WTC11 (cell line): ENCODE measurements around the gene TPGS1. TPM values are rescaled to one million over a fixed set of nuclear protein-coding genes. Genes with fewer than 3 reads are reported as not detected.

Experiments
- ATAC-seq: fragments of 200-7000 bp; cut with Tn5 transposase; 2 replicates; pipeline ENCODE4 v1.10.0; 2021; ENCODE audit warnings: mild to moderate bottlenecking, moderate library complexity
- Bru-seq: library from RNA; stranded (reverse); fragments of 400-500 nt; gene quantifications from one replicate; lab custom pipeline; 2021; lab: Mats Ljungman, UMichigan
- CTCF ChIA-PET: fragments of 300-600 bp; sonication (Branson Sonifier 250); formaldehyde crosslinking; loops from one replicate; lab custom pipeline; 2021; ENCODE audit warnings: antibody characterized with exemption; lab: Charles Lee
- POLR2A ChIA-PET: fragments of 350-600 bp; sonication (Branson Sonifier 250); formaldehyde crosslinking; loops from one replicate; lab custom pipeline; 2021; ENCODE audit warnings: antibody characterized with exemption; lab: Charles Lee
- DNase-seq: peaks from one replicate; pipeline ENCODE4 v3.0.0; 2021; ENCODE audit warnings: low spot score
- H3K27ac Mint-ChIP-seq: 2 replicates; pipeline ENCODE4 v1.8.0; 2021; ENCODE audit warnings: mixed read lengths
- H3K27me3 Mint-ChIP-seq: 2 replicates; pipeline ENCODE4 v1.8.0; 2021; ENCODE audit warnings: low read depth, mild to moderate bottlenecking, moderate library complexity, mixed read lengths
- H3K36me3 Mint-ChIP-seq: 2 replicates; pipeline ENCODE4 v1.8.0; 2021; ENCODE audit warnings: mixed read lengths
- H3K4me1 Mint-ChIP-seq: 2 replicates; pipeline ENCODE4 v1.8.0; 2022; ENCODE audit warnings: mixed read lengths
- H3K4me3 Mint-ChIP-seq: 2 replicates; pipeline ENCODE4 v1.8.0; 2021; ENCODE audit warnings: mild to moderate bottlenecking, moderate library complexity, mixed read lengths
- H3K9me3 Mint-ChIP-seq: 2 replicates; pipeline ENCODE4 v1.8.0; 2021; ENCODE audit warnings: mixed read lengths
- ARID4B ChIP-seq: sonication (generic); formaldehyde crosslinking; IDR thresholded peaks from 2 replicates; pipeline ENCODE4 v1.8.0; 2023; ENCODE audit warnings: missing genetic modification reagents, mild to moderate bottlenecking, borderline replicate concordance
- FOXK1 ChIP-seq: sonication (generic); formaldehyde crosslinking; IDR thresholded peaks from 2 replicates; pipeline ENCODE4 v1.8.0; 2022; ENCODE audit warnings: mild to moderate bottlenecking, moderate library complexity, missing genetic modification reagents
- FOXP4 ChIP-seq: sonication (generic); formaldehyde crosslinking; IDR thresholded peaks from 2 replicates; pipeline ENCODE4 v1.8.0; 2022; ENCODE audit warnings: mild to moderate bottlenecking, missing genetic modification reagents
- GABPB1 ChIP-seq: sonication (generic); formaldehyde crosslinking; IDR thresholded peaks from 2 replicates; pipeline ENCODE4 v1.8.1; 2023; ENCODE audit warnings: mild to moderate bottlenecking, missing genetic modification reagents
- ZNF263 ChIP-seq: sonication (generic); formaldehyde crosslinking; IDR thresholded peaks from 2 replicates; pipeline ENCODE4 v1.8.1; 2022; ENCODE audit warnings: low read depth, mild to moderate bottlenecking, moderate library complexity, missing genetic modification reagents
- ZNF671 ChIP-seq: fragments of 250-450 bp; sonication (Bioruptor Pico); IDR thresholded peaks from 2 replicates; pipeline ENCODE4 v1.8.0; 2021; ENCODE audit warnings: mild to moderate bottlenecking
- long read RNA-seq, 3 experiments: library from RNA in 1 of 3; library from capped mRNA in 1 of 3; library from polyadenylated mRNA in 1 of 3; unstranded in 2 of 3; stranded (forward) in 1 of 3; transcript quantifications; one replicate each; pipeline ENCODE4 v2.0.0, GENCODE V29; 2021
- total RNA-seq: library from RNA; stranded (reverse); gene quantifications from 3 replicates; pipeline ENCODE4 v1.2.3, GENCODE V29; 2021
- TF ChIP-seq, protein P1 (sequence below): fragments of 250-450 bp; sonication (Bioruptor Pico); IDR thresholded peaks from 2 replicates; pipeline ENCODE4 v2.1.2; 2022; ENCODE audit warnings: mild to moderate bottlenecking, moderate library complexity
- TF ChIP-seq, protein P2 (sequence below): fragments of 200-600 bp; IDR thresholded peaks from 2 replicates; pipeline ENCODE4 v1.8.0; 2022; ENCODE audit warnings: antibody characterized with exemption
- TF ChIP-seq, protein P3 (sequence below): sonication (generic); formaldehyde crosslinking; IDR thresholded peaks from 2 replicates; pipeline ENCODE4 v1.8.0; 2023; ENCODE audit warnings: missing genetic modification reagents
- TF ChIP-seq, protein P4 (sequence below): sonication (generic); formaldehyde crosslinking; IDR thresholded peaks from 2 replicates; pipeline ENCODE4 v1.8.1; 2022; ENCODE audit warnings: mild to moderate bottlenecking, missing genetic modification reagents, moderate library complexity, borderline replicate concordance

The TPGS1 gene
- 14.3 to 18.8 TPM (median 14.9 TPM) in 3 replicates for total RNA-seq
- percentile 47 among the genes with signal in this experiment for Bru-seq, nascent RNA
- long read RNA-seq, experiment 1, transcript TPGS1-201 (2 exons, 1,114 nt): major isoform, 52 of 54 reads
- long read RNA-seq, experiment 1, partial matches to known transcripts: 0 of 54 reads
- long read RNA-seq, experiment 1, other reads (novel, unspliced or antisense): 2 of 54 reads
- long read RNA-seq, experiment 2, transcript TPGS1-201 (2 exons, 1,114 nt): major isoform, 22 of 22 reads
- long read RNA-seq, experiment 2, partial matches to known transcripts: 0 of 22 reads
- long read RNA-seq, experiment 2, other reads (novel, unspliced or antisense): 0 of 22 reads
- long read RNA-seq, experiment 3: 0 reads

GRCh38 chr19:507286-508203, at the start of gene TPGS1:
Gene TPGS1 (plus strand): TSS chr19:507497. CDS start chr19:507507, 10 bp downstream.
- Mint-ChIP-seq H3K27ac (peak within 1 kb of the TSS; percentile 100), H3K27me3 (peaks cover 10% of the 10 kb centered on the region), H3K4me3 (peak within 1 kb of the TSS; percentile 93), H3K4me1 (peaks cover 18% of the 10 kb centered on the region), H3K9me3 (peaks cover 8% of the 10 kb centered on the region; the same call in 1 of the 2 replicates), H3K36me3 (peaks cover 13% of the 10 kb centered on the region)
- POLR2A ChIA-PET: interaction anchor here (1.0 to 1.3 kb wide), 5 partner anchors 13 to 159 kb away, joined by 3 to 8 read pairs (median 3); partner anchors contain the start of gene CDC34
- TF ChIP-seq, protein P1, sequence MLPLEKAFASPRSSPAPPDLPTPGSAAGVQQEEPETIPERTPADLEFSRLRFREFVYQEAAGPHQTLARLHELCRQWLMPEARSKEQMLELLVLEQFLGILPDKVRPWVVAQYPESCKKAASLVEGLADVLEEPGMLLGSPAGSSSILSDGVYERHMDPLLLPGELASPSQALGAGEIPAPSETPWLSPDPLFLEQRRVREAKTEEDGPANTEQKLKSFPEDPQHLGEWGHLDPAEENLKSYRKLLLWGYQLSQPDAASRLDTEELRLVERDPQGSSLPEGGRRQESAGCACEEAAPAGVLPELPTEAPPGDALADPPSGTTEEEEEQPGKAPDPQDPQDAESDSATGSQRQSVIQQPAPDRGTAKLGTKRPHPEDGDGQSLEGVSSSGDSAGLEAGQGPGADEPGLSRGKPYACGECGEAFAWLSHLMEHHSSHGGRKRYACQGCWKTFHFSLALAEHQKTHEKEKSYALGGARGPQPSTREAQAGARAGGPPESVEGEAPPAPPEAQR: no peak
- TF ChIP-seq ARID4B (CRISPR knock-in tag) (peak; percentile 47; the same call in 1 of the 2 replicates), ZNF263 (CRISPR knock-in tag) (no peak), GABPB1 (CRISPR knock-in tag) (peak; percentile 80; the same call in 1 of the 2 replicates), FOXP4 (no peak), ZNF671 (CRISPR knock-in tag) (no peak), FOXK1 (CRISPR knock-in tag) (peak; percentile 37; the same call in 1 of the 2 replicates)
- TF ChIP-seq, protein P2, sequence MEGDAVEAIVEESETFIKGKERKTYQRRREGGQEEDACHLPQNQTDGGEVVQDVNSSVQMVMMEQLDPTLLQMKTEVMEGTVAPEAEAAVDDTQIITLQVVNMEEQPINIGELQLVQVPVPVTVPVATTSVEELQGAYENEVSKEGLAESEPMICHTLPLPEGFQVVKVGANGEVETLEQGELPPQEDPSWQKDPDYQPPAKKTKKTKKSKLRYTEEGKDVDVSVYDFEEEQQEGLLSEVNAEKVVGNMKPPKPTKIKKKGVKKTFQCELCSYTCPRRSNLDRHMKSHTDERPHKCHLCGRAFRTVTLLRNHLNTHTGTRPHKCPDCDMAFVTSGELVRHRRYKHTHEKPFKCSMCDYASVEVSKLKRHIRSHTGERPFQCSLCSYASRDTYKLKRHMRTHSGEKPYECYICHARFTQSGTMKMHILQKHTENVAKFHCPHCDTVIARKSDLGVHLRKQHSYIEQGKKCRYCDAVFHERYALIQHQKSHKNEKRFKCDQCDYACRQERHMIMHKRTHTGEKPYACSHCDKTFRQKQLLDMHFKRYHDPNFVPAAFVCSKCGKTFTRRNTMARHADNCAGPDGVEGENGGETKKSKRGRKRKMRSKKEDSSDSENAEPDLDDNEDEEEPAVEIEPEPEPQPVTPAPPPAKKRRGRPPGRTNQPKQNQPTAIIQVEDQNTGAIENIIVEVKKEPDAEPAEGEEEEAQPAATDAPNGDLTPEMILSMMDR: no peak
- TF ChIP-seq, protein P3, sequence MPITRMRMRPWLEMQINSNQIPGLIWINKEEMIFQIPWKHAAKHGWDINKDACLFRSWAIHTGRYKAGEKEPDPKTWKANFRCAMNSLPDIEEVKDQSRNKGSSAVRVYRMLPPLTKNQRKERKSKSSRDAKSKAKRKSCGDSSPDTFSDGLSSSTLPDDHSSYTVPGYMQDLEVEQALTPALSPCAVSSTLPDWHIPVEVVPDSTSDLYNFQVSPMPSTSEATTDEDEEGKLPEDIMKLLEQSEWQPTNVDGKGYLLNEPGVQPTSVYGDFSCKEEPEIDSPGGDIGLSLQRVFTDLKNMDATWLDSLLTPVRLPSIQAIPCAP (CRISPR knock-in tag): 0 out of 2 replicates have a peak, but pooled peaks have one; percentile 41
- TF ChIP-seq, protein P4, sequence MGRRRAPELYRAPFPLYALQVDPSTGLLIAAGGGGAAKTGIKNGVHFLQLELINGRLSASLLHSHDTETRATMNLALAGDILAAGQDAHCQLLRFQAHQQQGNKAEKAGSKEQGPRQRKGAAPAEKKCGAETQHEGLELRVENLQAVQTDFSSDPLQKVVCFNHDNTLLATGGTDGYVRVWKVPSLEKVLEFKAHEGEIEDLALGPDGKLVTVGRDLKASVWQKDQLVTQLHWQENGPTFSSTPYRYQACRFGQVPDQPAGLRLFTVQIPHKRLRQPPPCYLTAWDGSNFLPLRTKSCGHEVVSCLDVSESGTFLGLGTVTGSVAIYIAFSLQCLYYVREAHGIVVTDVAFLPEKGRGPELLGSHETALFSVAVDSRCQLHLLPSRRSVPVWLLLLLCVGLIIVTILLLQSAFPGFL (CRISPR knock-in tag): peak; percentile 53; the same call in 1 of the 2 replicates
- peak; percentile 45 for ATAC-seq
- DNase-seq: peak; percentile 93
- CTCF ChIA-PET: interaction anchor here (0.7 to 2.3 kb wide), 29 partner anchors 8 to 233 kb away, joined by 3 to 57 read pairs (median 7); partner anchors contain the start of genes CDC34, MADCAM1 and SHC2
